ENCODE results near the gene CADM2.

The CADM2 gene

DNA sequence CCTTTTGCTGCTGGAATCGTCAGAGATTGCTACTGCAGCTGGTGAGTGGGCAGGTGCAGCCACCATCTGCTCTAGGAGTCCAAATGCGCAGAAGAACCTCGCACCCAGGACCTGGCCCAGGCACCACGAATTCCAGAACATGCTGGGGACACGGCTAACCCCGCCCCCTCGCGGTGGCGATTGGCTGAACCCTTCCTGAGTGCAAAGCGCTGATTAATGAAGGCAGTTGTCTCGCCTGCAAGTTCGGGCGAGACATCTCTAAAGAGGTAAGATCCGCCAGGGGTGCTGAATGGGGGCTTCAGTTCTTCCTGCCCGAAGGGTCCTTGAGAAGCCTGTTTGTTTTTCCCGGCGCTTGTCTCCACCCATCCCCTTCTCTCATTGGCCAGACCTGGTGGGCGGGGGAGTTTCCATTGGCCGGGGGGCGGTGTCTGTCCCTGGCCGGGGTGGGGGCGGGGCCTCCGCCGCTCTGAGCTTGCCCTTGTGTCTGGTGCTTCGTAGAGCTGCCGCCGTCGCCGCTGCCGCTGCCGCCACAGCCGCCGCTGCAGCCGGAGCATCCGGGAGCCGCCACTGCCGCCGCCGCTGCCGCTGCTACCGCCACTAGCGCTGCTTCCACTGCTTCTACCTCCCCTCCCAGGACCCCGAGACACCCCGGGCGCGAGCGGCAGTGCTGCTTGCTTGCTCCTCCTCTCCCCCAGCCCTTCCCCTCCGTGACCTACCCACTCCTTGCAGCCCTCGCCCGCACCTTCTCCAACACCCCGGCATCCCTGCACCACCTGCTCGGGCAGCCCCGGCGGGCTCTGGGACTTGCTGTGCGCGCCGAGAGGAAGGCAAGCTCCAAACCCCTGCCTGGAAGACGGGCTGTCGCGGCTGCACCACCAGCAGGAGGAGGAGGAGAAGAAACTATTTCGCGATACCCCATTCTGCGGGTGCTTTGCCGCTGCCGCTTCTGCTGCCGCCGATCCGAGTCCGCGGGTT lies at the start of gene CADM2 (continued):
- TF ChIP-seq IKZF3 (tag by site-specific recombination; IDR thresholded peaks at IDR 0.05), result no peak
- 0 out of 2 replicates have a peak, but pooled peaks have one; percentile 18 for TF ChIP-seq ZNF660 (tag by site-specific recombination; IDR thresholded peaks at IDR 0.05)
- TF ChIP-seq ZNF169 (tag by site-specific recombination; IDR thresholded peaks at IDR 0.05), result no peak
- TF ChIP-seq SCRT2 (tag by site-specific recombination; IDR thresholded peaks at IDR 0.05), result no peak
- no peak for TF ChIP-seq RBAK (tag by site-specific recombination; IDR thresholded peaks at IDR 0.05)
- TF ChIP-seq, protein P1, sequence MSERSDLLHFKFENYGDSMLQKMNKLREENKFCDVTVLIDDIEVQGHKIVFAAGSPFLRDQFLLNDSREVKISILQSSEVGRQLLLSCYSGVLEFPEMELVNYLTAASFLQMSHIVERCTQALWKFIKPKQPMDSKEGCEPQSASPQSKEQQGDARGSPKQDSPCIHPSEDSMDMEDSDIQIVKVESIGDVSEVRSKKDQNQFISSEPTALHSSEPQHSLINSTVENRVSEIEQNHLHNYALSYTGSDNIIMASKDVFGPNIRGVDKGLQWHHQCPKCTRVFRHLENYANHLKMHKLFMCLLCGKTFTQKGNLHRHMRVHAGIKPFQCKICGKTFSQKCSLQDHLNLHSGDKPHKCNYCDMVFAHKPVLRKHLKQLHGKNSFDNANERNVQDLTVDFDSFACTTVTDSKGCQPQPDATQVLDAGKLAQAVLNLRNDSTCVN (tag by site-specific recombination; optimal IDR thresholded peaks at IDR 0.05), result peak; percentile 18
- TF ChIP-seq, protein P2, sequence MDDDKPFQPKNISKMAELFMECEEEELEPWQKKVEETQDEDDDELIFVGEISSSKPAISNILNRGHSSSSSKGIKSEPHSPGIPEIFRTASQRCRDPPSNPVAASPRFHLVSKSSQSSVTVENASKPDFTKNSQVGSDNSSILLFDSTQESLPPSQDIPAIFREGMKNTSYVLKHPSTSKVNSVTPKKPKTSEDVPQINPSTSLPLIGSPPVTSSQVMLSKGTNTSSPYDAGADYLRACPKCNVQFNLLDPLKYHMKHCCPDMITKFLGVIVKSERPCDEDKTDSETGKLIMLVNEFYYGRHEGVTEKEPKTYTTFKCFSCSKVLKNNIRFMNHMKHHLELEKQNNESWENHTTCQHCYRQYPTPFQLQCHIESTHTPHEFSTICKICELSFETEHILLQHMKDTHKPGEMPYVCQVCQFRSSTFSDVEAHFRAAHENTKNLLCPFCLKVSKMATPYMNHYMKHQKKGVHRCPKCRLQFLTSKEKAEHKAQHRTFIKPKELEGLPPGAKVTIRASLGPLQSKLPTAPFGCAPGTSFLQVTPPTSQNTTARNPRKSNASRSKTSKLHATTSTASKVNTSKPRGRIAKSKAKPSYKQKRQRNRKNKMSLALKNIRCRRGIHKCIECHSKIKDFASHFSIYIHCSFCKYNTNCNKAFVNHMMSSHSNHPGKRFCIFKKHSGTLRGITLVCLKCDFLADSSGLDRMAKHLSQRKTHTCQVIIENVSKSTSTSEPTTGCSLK (tag by site-specific recombination; IDR thresholded peaks at IDR 0.05), result no peak
- TF ChIP-seq, protein P3, sequence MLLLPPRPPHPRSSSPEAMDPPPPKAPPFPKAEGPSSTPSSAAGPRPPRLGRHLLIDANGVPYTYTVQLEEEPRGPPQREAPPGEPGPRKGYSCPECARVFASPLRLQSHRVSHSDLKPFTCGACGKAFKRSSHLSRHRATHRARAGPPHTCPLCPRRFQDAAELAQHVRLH (tag by site-specific recombination; IDR thresholded peaks at IDR 0.05), result no peak
- peak; percentile 6; the same call in 1 of the 2 replicates for TF ChIP-seq ZNF560 (tag by site-specific recombination; IDR thresholded peaks at IDR 0.05; ENCODE audit: borderline replicate concordance)
- TF ChIP-seq ZNF394 (tag by site-specific recombination; IDR thresholded peaks at IDR 0.05; ENCODE audit: borderline replicate concordance), result no peak
- no peak for TF ChIP-seq GLIS1 (tag by site-specific recombination; IDR thresholded peaks at IDR 0.05)
- peak; percentile 46 for TF ChIP-seq ZNF76 (tag by site-specific recombination; IDR thresholded peaks at IDR 0.05; ENCODE audit: borderline replicate concordance, low read depth)
- TF ChIP-seq ZNF596 (tag by site-specific recombination; IDR thresholded peaks at IDR 0.05), result no peak
- TF ChIP-seq ZNF530 (tag by site-specific recombination; IDR thresholded peaks at IDR 0.05; ENCODE audit: low read depth), result no peak
- no peak for TF ChIP-seq ZBTB17 (tag by site-specific recombination; IDR thresholded peaks at IDR 0.05)
- no peak for TF ChIP-seq ZNF175 (tag by site-specific recombination; IDR thresholded peaks at IDR 0.05)
- no peak for TF ChIP-seq ZNF623 (tag by site-specific recombination; IDR thresholded peaks at IDR 0.05)
- TF ChIP-seq, protein P4, sequence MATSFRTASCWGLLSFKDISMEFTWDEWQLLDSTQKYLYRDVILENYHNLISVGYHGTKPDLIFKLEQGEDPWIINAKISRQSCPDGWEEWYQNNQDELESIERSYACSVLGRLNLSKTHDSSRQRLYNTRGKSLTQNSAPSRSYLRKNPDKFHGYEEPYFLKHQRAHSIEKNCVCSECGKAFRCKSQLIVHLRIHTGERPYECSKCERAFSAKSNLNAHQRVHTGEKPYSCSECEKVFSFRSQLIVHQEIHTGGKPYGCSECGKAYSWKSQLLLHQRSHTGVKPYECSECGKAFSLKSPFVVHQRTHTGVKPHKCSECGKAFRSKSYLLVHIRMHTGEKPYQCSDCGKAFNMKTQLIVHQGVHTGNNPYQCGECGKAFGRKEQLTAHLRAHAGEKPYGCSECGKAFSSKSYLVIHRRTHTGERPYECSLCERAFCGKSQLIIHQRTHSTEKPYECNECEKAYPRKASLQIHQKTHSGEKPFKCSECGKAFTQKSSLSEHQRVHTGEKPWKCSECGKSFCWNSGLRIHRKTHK (tag by site-specific recombination; IDR thresholded peaks at IDR 0.05), result no peak
- no peak for TF ChIP-seq ZFP3 (tag by site-specific recombination; IDR thresholded peaks at IDR 0.05; ENCODE audit: low read depth)
- TF ChIP-seq, protein P5, sequence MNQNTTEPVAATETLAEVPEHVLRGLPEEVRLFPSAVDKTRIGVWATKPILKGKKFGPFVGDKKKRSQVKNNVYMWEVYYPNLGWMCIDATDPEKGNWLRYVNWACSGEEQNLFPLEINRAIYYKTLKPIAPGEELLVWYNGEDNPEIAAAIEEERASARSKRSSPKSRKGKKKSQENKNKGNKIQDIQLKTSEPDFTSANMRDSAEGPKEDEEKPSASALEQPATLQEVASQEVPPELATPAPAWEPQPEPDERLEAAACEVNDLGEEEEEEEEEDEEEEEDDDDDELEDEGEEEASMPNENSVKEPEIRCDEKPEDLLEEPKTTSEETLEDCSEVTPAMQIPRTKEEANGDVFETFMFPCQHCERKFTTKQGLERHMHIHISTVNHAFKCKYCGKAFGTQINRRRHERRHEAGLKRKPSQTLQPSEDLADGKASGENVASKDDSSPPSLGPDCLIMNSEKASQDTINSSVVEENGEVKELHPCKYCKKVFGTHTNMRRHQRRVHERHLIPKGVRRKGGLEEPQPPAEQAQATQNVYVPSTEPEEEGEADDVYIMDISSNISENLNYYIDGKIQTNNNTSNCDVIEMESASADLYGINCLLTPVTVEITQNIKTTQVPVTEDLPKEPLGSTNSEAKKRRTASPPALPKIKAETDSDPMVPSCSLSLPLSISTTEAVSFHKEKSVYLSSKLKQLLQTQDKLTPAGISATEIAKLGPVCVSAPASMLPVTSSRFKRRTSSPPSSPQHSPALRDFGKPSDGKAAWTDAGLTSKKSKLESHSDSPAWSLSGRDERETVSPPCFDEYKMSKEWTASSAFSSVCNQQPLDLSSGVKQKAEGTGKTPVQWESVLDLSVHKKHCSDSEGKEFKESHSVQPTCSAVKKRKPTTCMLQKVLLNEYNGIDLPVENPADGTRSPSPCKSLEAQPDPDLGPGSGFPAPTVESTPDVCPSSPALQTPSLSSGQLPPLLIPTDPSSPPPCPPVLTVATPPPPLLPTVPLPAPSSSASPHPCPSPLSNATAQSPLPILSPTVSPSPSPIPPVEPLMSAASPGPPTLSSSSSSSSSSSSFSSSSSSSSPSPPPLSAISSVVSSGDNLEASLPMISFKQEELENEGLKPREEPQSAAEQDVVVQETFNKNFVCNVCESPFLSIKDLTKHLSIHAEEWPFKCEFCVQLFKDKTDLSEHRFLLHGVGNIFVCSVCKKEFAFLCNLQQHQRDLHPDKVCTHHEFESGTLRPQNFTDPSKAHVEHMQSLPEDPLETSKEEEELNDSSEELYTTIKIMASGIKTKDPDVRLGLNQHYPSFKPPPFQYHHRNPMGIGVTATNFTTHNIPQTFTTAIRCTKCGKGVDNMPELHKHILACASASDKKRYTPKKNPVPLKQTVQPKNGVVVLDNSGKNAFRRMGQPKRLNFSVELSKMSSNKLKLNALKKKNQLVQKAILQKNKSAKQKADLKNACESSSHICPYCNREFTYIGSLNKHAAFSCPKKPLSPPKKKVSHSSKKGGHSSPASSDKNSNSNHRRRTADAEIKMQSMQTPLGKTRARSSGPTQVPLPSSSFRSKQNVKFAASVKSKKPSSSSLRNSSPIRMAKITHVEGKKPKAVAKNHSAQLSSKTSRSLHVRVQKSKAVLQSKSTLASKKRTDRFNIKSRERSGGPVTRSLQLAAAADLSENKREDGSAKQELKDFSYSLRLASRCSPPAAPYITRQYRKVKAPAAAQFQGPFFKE (tag by site-specific recombination; IDR thresholded peaks at IDR 0.05; ENCODE audit: borderline replicate concordance), result no peak
- TF ChIP-seq, protein P6, sequence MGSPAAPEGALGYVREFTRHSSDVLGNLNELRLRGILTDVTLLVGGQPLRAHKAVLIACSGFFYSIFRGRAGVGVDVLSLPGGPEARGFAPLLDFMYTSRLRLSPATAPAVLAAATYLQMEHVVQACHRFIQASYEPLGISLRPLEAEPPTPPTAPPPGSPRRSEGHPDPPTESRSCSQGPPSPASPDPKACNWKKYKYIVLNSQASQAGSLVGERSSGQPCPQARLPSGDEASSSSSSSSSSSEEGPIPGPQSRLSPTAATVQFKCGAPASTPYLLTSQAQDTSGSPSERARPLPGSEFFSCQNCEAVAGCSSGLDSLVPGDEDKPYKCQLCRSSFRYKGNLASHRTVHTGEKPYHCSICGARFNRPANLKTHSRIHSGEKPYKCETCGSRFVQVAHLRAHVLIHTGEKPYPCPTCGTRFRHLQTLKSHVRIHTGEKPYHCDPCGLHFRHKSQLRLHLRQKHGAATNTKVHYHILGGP (tag by site-specific recombination; IDR thresholded peaks at IDR 0.05), result no peak
- TF ChIP-seq, protein P7, sequence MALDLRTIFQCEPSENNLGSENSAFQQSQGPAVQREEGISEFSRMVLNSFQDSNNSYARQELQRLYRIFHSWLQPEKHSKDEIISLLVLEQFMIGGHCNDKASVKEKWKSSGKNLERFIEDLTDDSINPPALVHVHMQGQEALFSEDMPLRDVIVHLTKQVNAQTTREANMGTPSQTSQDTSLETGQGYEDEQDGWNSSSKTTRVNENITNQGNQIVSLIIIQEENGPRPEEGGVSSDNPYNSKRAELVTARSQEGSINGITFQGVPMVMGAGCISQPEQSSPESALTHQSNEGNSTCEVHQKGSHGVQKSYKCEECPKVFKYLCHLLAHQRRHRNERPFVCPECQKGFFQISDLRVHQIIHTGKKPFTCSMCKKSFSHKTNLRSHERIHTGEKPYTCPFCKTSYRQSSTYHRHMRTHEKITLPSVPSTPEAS (tag by site-specific recombination; IDR thresholded peaks at IDR 0.05), result no peak
- peak; percentile 59; the same call in 1 of the 2 replicates for TF ChIP-seq OSR2 (tag by site-specific recombination; IDR thresholded peaks at IDR 0.05)
- TF ChIP-seq ZNF341 (tag by site-specific recombination; IDR thresholded peaks at IDR 0.05; ENCODE audit: low read depth), result no peak
- no peak for TF ChIP-seq ZNF239 (tag by site-specific recombination; IDR thresholded peaks at IDR 0.05)
